ENCODE results near the gene HOXA9. TPM values are rescaled to one million over a fixed set of nuclear protein-coding genes. Genes with fewer than 3 reads are reported as not detected.
A peak's percentile ranks its signal among the peaks of the same experiment; 100 is the strongest.

The HOXA9 gene
- total and polyA plus RNA-seq, 4 donors: 1.5 to 20.4 (median 6.2) TPM

GRCh38 chr7:27200761-27201579, 35.6 kb upstream of the HOXA9 start:
- peaks cover 95% of the 10 kb centered on the region for H3K27me3 ChIP-seq (ENCODE audit: control insufficient read depth, insufficient read depth, low read length)
- H3K9me3 ChIP-seq (ENCODE audit: control insufficient read depth, insufficient read depth, low read length): no peaks in the 10 kb centered on the region
- DNase-seq (ENCODE audit: low read depth in 4 of 6, low spot score in 6 of 6): peak in 1 of 6 donors; percentile 36
- H3K4me3 ChIP-seq (ENCODE audit: low read depth, low read length): no peak overlapping the region
- no peak overlapping the region for H3K27ac ChIP-seq (ENCODE audit: low read depth, low read length)
- 6% methylated on average over 8 of the region's 14 CpGs for WGBS (ENCODE audit: insufficient coverage)
- H3K36me3 ChIP-seq (ENCODE audit: control insufficient read depth, insufficient read depth, low read length): no peaks in the 10 kb centered on the region
- peaks cover 33% of the 10 kb centered on the region for H3K4me1 ChIP-seq (ENCODE audit: control insufficient read depth, insufficient read depth, low read length)

GRCh38 chr7:27199849-27200760, 34.8 kb upstream of the HOXA9 start, which contains the start of gene HOXA13:
Gene HOXA13, minus strand, starts transcription at chr7:27200091. Its CDS starts 14 bp downstream, at chr7:27200077.
- no peaks in the 10 kb centered on the region for H3K9me3 ChIP-seq (ENCODE audit: control insufficient read depth, insufficient read depth, low read length)
- peaks cover 95% of the 10 kb centered on the region for H3K27me3 ChIP-seq (ENCODE audit: control insufficient read depth, insufficient read depth, low read length)
- H3K4me3 ChIP-seq (ENCODE audit: low read depth, low read length): no peak within 1 kb of the TSS
- under 1% methylated on average over 92 of the region's 99 CpGs for WGBS (ENCODE audit: insufficient coverage)
- no peaks in the 10 kb centered on the region for H3K36me3 ChIP-seq (ENCODE audit: control insufficient read depth, insufficient read depth, low read length)
- H3K4me1 ChIP-seq (ENCODE audit: control insufficient read depth, insufficient read depth, low read length): peaks cover 28% of the 10 kb centered on the region
- DNase-seq (ENCODE audit: low read depth in 4 of 6, low spot score in 6 of 6): no peak
- no peak within 1 kb of the TSS for H3K27ac ChIP-seq (ENCODE audit: low read depth, low read length)

GRCh38 chr7:27198871-27199801, 33.8 kb upstream of the HOXA9 start:
- Histone ChIP-seq H3K4me1 (ENCODE audit: control insufficient read depth, insufficient read depth, low read length) (peaks cover 23% of the 10 kb centered on the region), H3K36me3 (ENCODE audit: control insufficient read depth, insufficient read depth, low read length) (no peaks in the 10 kb centered on the region), H3K27ac (ENCODE audit: low read depth, low read length) (no peak overlapping the region), H3K4me3 (ENCODE audit: low read depth, low read length) (no peak overlapping the region), H3K9me3 (ENCODE audit: control insufficient read depth, insufficient read depth, low read length) (no peaks in the 10 kb centered on the region), H3K27me3 (ENCODE audit: control insufficient read depth, insufficient read depth, low read length) (peaks cover 95% of the 10 kb centered on the region)
- peak in 1 of 6 donors; percentile 38 for DNase-seq (ENCODE audit: low read depth in 4 of 6, low spot score in 6 of 6)
- under 1% methylated on average over 93 of the region's 93 CpGs for WGBS (ENCODE audit: insufficient coverage)

GRCh38 chr7:27198138-27198841, 33.0 kb upstream of the HOXA9 start:
- Histone ChIP-seq H3K27me3 (ENCODE audit: control insufficient read depth, insufficient read depth, low read length) (peaks cover 95% of the 10 kb centered on the region), H3K4me3 (ENCODE audit: low read depth, low read length) (no peak overlapping the region), H3K9me3 (ENCODE audit: control insufficient read depth, insufficient read depth, low read length) (no peaks in the 10 kb centered on the region), H3K27ac (ENCODE audit: low read depth, low read length) (no peak overlapping the region), H3K36me3 (ENCODE audit: control insufficient read depth, insufficient read depth, low read length) (no peaks in the 10 kb centered on the region), H3K4me1 (ENCODE audit: control insufficient read depth, insufficient read depth, low read length) (peaks cover 24% of the 10 kb centered on the region)
- WGBS (ENCODE audit: insufficient coverage): 5% methylated on average over 16 of the region's 29 CpGs
- DNase-seq (ENCODE audit: low read depth in 4 of 6, low spot score in 6 of 6): peak in 1 of 6 donors; percentile 47

- Histone ChIP-seq H3K4me3 (ENCODE audit: low read depth, low read length) (no peak overlapping the region), H3K9me3 (ENCODE audit: control insufficient read depth, insufficient read depth, low read length) (no peaks in the 10 kb centered on the region), H3K36me3 (ENCODE audit: control insufficient read depth, insufficient read depth, low read length) (no peaks in the 10 kb centered on the region), H3K27ac (ENCODE audit: low read depth, low read length) (no peak overlapping the region), H3K27me3 (ENCODE audit: control insufficient read depth, insufficient read depth, low read length) (peaks cover 95% of the 10 kb centered on the region), H3K4me1 (ENCODE audit: control insufficient read depth, insufficient read depth, low read length) (peaks cover 33% of the 10 kb centered on the region)
- DNase-seq (ENCODE audit: low read depth in 4 of 6, low spot score in 6 of 6): peak in 2 of 6 donors; percentile 50 to 66
- WGBS (ENCODE audit: insufficient coverage): 6% methylated on average over 6 of the region's 18 CpGs
Measured at GRCh38 chr7:27197137-27198042, 32.1 kb upstream of the HOXA9 start.

- Histone ChIP-seq H3K27me3 (ENCODE audit: control insufficient read depth, insufficient read depth, low read length) (peaks cover 95% of the 10 kb centered on the region), H3K36me3 (ENCODE audit: control insufficient read depth, insufficient read depth, low read length) (no peaks in the 10 kb centered on the region), H3K9me3 (ENCODE audit: control insufficient read depth, insufficient read depth, low read length) (no peaks in the 10 kb centered on the region), H3K4me1 (ENCODE audit: control insufficient read depth, insufficient read depth, low read length) (peaks cover 37% of the 10 kb centered on the region), H3K4me3 (ENCODE audit: low read depth, low read length) (no peak overlapping the region), H3K27ac (ENCODE audit: low read depth, low read length) (no peak overlapping the region)
- peak in 5 of 6 donors; percentile 70 to 94 (median 79) for DNase-seq (ENCODE audit: low read depth in 4 of 6, low spot score in 6 of 6)
- WGBS (ENCODE audit: insufficient coverage): 0% methylated on average over 6 of the region's 6 CpGs
Measured at GRCh38 chr7:27196287-27196767, 31.0 kb upstream of the HOXA9 start.

GRCh38 chr7:27194686-27195379, 29.5 kb upstream of the HOXA9 start:
- WGBS (ENCODE audit: insufficient coverage): no CpG with 5 or more reads among the region's 9 CpGs
- H3K27me3 ChIP-seq (ENCODE audit: control insufficient read depth, insufficient read depth, low read length): peaks cover 96% of the 10 kb centered on the region
- H3K4me1 ChIP-seq (ENCODE audit: control insufficient read depth, insufficient read depth, low read length): peaks cover 32% of the 10 kb centered on the region
- no peak overlapping the region for H3K4me3 ChIP-seq (ENCODE audit: low read depth, low read length)
- no peaks in the 10 kb centered on the region for H3K9me3 ChIP-seq (ENCODE audit: control insufficient read depth, insufficient read depth, low read length)
- H3K36me3 ChIP-seq (ENCODE audit: control insufficient read depth, insufficient read depth, low read length): no peaks in the 10 kb centered on the region
- DNase-seq (ENCODE audit: low read depth in 4 of 6, low spot score in 6 of 6): peak in 1 of 6 donors; percentile 12
- H3K27ac ChIP-seq (ENCODE audit: low read depth, low read length): no peak overlapping the region

Measured in spinal cord (tissue), 10 donors.